ENCODE measurements around the gene ITM2C.

DNA sequence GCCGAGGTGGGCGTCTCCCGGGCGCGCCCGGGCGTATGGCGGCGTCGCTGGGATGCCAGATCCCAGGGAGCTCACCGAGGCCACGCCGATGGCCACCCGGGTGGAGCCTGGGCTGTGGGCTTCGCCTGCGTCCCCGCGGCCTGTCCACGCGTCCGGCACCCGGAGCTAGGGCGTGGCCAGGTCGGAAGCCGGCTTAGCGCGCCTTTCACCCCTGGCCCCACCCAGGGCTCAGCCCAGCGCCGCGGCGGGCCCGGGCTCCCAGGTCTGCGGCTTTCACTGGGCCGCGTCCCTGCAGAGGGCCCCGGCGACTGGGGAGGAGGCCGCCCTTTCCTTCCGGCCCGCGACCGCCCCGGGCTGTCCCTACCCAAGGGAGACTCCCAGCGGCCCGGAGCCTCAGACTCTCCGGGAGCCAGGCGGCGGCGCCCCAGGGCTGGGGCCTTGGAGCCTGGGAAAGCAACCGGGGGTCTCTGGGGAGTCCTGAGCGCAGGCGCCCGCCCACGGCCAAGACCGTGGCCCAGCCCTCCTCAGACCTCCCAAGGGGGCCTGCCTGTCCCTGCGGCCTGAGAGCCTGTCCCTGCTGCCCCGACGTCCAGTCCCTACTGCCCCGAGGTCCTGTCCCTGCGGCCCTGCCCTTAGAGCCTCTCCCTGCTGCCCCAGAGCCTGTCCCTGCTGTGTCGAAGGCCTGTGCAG is 36.3 kb upstream of the ITM2C start:
- TF ChIP-seq, protein P1, sequence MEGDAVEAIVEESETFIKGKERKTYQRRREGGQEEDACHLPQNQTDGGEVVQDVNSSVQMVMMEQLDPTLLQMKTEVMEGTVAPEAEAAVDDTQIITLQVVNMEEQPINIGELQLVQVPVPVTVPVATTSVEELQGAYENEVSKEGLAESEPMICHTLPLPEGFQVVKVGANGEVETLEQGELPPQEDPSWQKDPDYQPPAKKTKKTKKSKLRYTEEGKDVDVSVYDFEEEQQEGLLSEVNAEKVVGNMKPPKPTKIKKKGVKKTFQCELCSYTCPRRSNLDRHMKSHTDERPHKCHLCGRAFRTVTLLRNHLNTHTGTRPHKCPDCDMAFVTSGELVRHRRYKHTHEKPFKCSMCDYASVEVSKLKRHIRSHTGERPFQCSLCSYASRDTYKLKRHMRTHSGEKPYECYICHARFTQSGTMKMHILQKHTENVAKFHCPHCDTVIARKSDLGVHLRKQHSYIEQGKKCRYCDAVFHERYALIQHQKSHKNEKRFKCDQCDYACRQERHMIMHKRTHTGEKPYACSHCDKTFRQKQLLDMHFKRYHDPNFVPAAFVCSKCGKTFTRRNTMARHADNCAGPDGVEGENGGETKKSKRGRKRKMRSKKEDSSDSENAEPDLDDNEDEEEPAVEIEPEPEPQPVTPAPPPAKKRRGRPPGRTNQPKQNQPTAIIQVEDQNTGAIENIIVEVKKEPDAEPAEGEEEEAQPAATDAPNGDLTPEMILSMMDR (optimal IDR thresholded peaks at IDR 0.05 in 1 of 3, IDR thresholded peaks at IDR 0.05 in 1 of 3, conservative IDR thresholded peaks at IDR 0.05 in 1 of 3; ENCODE audit: extremely low read depth in 1 of 3, insufficient read depth in 2 of 3, low read length in 3 of 3), result no peak
- no peak for TF ChIP-seq EZH2 (IDR thresholded peaks at IDR 0.05; ENCODE audit: low read length)
